ENCODE results near the gene IMMP2L.
"Not testable (repeated sequence)": the region's sequence is repeated elsewhere in the genome, so short reads cannot be mapped to it uniquely, and the experiment has no call there.

The IMMP2L gene

GRCh38 chr7:111290982-111291381 is 271.3 kb downstream of the IMMP2L start:
- H3K27me3 Mint-ChIP-seq (ENCODE audit: low read depth), result no peaks in the 10 kb centered on the region
- H3K4me1 Mint-ChIP-seq, result peaks cover 22% of the 10 kb centered on the region
- TF ChIP-seq, protein P1, sequence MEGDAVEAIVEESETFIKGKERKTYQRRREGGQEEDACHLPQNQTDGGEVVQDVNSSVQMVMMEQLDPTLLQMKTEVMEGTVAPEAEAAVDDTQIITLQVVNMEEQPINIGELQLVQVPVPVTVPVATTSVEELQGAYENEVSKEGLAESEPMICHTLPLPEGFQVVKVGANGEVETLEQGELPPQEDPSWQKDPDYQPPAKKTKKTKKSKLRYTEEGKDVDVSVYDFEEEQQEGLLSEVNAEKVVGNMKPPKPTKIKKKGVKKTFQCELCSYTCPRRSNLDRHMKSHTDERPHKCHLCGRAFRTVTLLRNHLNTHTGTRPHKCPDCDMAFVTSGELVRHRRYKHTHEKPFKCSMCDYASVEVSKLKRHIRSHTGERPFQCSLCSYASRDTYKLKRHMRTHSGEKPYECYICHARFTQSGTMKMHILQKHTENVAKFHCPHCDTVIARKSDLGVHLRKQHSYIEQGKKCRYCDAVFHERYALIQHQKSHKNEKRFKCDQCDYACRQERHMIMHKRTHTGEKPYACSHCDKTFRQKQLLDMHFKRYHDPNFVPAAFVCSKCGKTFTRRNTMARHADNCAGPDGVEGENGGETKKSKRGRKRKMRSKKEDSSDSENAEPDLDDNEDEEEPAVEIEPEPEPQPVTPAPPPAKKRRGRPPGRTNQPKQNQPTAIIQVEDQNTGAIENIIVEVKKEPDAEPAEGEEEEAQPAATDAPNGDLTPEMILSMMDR (IDR thresholded peaks at IDR 0.05; ENCODE audit: unreplicated experiment in 3 of 3), result no peak
- no peaks in the 10 kb centered on the region for H3K36me3 Mint-ChIP-seq (ENCODE audit: low read depth)
- H3K4me3 Mint-ChIP-seq, result no peak overlapping the region
- peak overlapping the region in 1 of 3 experiments; percentile 40 for H3K27ac Mint-ChIP-seq
- peaks cover 13% of the 10 kb centered on the region for H3K9me3 Mint-ChIP-seq

DNA sequence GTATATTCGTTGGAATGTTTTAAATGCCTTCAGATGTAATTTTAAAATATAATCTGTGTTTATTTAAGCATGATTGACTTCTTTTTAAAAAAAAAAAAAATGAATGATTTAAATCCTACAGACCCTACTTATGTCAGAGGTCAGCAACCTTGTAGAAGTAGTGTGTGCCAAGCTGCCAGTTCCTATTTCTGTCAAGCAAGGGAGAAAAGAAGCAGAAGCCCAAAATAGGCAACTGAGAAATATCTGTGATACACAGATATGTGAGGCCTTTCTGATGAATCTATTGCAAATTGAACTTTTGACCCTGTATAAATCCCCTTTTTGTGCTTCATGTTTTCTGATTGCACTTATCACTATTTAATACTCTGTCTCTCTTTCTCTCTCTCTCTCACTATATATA is 271.9 kb downstream of the IMMP2L start:
- Mint-ChIP-seq H3K27me3 (ENCODE audit: low read depth) (no peaks in the 10 kb centered on the region), H3K4me3 (no peak overlapping the region), H3K36me3 (ENCODE audit: low read depth) (no peaks in the 10 kb centered on the region), H3K9me3 (peaks cover 13% of the 10 kb centered on the region), H3K27ac (no peak overlapping the region), H3K4me1 (peaks cover 22% of the 10 kb centered on the region)
- TF ChIP-seq, protein P1 (IDR thresholded peaks at IDR 0.05; ENCODE audit: unreplicated experiment in 3 of 3), result no peak

DNA sequence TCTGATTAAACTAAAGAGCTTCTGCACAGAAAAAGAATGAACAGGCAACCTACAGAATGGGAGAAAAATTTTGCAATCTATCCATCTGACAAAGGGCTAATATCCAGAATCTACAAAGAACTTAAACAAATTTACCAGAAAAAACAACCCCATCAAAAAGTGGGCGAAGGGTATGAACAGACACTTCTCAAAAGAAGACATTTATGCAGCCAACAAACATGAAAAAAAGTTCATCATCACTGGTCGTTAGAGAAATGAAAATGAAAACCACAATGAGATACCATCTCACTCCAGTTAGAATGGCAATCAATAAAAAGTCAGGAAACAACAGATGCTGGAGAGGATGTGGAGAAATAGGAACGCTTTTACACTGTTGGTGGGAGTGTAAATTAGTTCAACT is 273.9 kb downstream of the IMMP2L start:
- not testable (repeated sequence) for H3K36me3 Mint-ChIP-seq (ENCODE audit: low read depth); H3K27me3 Mint-ChIP-seq (ENCODE audit: low read depth); H3K4me3 Mint-ChIP-seq; H3K27ac Mint-ChIP-seq
- Mint-ChIP-seq H3K4me1 (peaks cover 22% of the 10 kb centered on the region), H3K9me3 (peaks cover 13% of the 10 kb centered on the region)

DNA sequence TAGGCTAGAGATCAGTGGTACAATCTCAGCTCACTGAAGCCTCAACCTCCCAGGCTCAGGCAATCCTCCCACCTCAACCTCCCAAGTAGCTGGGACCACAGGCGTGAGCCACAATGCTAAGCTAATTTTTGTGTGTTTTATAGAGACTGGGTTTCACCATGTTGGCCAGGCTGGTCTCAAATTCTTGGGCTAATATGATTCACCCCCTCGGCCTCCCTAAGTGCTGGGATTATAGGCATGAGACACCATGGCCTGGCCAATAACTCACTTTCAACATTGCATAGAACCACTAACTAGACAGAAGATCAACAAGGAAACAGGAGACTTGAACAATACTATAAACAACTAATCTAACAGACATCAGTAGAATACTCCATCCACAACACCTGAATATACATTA is 279.7 kb downstream of the IMMP2L start:
- no peaks in the 10 kb centered on the region for H3K36me3 Mint-ChIP-seq (ENCODE audit: low read depth)
- peaks cover 2% of the 10 kb centered on the region for H3K9me3 Mint-ChIP-seq
- H3K27me3 Mint-ChIP-seq (ENCODE audit: low read depth), result no peaks in the 10 kb centered on the region
- no peaks in the 10 kb centered on the region for H3K4me1 Mint-ChIP-seq
- no peak overlapping the region for H3K27ac Mint-ChIP-seq
- H3K4me3 Mint-ChIP-seq, result no peak overlapping the region
- TF ChIP-seq, protein P1 (IDR thresholded peaks at IDR 0.05; ENCODE audit: unreplicated experiment in 3 of 3), result no peak

DNA sequence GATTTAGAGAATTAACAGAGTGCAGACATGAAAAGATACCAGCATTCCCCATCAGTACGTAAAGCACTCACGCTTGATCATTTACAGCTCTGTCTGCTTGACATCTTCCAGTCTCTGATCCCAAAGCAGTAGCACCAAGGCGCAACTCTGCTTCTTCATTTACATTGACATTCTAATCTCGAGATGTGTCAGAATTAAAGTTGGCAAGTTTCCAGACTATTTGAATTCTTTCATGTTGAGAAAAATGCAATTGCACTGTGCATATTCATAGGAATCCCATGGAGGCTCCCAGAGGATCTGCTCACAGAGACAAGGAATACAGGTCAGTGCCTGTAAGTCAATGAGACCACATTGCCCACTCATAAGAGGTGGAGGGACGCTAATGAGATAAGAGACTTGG is 287.4 kb downstream of the IMMP2L start:
- Mint-ChIP-seq H3K27me3 (ENCODE audit: low read depth) (no peaks in the 10 kb centered on the region), H3K9me3 (no peaks in the 10 kb centered on the region), H3K36me3 (ENCODE audit: low read depth) (no peaks in the 10 kb centered on the region), H3K4me3 (no peak overlapping the region), H3K4me1 (no peaks in the 10 kb centered on the region), H3K27ac (no peak overlapping the region)
- TF ChIP-seq, protein P1 (IDR thresholded peaks at IDR 0.05; ENCODE audit: unreplicated experiment in 3 of 3), result no peak

DNA sequence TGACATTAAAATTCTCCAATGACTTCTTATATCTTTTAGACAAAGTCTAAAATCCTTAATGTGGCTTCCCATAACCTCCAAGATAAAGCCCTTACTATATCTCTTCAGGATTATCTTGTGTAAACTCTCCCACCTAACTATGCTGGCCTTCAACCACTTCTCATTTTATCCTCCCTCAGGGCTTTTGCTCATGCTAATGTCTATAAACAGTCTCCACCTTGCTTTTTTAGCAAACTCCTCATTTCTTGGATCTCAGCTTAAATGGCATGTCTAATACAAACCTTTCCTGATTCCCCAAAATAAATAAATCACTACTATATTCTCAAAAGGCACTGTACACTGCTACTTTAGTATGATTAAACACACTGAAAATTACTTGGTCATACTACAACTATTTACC is 290.2 kb downstream of the IMMP2L start:
- no peaks in the 10 kb centered on the region for H3K36me3 Mint-ChIP-seq (ENCODE audit: low read depth)
- no peak overlapping the region for H3K27ac Mint-ChIP-seq
- no peaks in the 10 kb centered on the region for H3K27me3 Mint-ChIP-seq (ENCODE audit: low read depth)
- no peaks in the 10 kb centered on the region for H3K4me1 Mint-ChIP-seq
- no peaks in the 10 kb centered on the region for H3K9me3 Mint-ChIP-seq
- TF ChIP-seq, protein P1 (IDR thresholded peaks at IDR 0.05; ENCODE audit: unreplicated experiment in 3 of 3), result no peak
- no peak overlapping the region for H3K4me3 Mint-ChIP-seq

DNA sequence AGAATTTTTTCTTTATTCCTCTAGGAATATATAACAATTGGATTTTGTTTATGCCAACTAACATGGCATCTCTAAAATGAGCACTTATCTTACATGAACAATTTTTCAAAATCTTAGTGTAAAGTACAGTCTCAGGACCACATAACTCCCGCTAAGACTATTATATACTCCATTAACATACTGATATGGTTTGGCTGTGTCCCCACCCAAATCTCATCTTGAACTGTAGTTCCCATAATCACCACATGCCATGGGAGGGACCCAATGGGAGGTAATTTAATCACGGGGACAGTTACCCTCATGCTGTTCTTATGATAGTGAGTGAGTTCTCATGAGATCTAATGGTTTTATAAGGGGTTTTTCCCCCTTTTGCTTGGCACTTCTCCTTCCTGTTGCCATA is 291.5 kb downstream of the IMMP2L start:
- H3K4me3 Mint-ChIP-seq; H3K27ac Mint-ChIP-seq; H3K36me3 Mint-ChIP-seq (ENCODE audit: low read depth); H3K4me1 Mint-ChIP-seq; H3K9me3 Mint-ChIP-seq; H3K27me3 Mint-ChIP-seq (ENCODE audit: low read depth): not testable (repeated sequence)
